HG03280 (cell line): ENCODE data around the gene FILIP1L.
A peak's percentile ranks its signal among the peaks of the same experiment; 100 is the strongest.

ENCODE experiments used
- ATAC-seq: cut with Tn5 transposase; IDR thresholded peaks from one replicate; pipeline ENCODE4 v1.9.1; 2021; ENCODE audit warnings: mild to moderate bottlenecking, moderate library complexity; ENCODE audit not compliant: unreplicated experiment

The FILIP1L gene

GRCh38 chr3:99981138-99981537 lies 133.2 kb downstream of the FILIP1L start:
- no peak for ATAC-seq

GRCh38 chr3:99980606-99981005 lies 133.7 kb downstream of the FILIP1L start:
- no peak for ATAC-seq

GRCh38 chr3:99978221-99978620 lies 136.1 kb downstream of the FILIP1L start:
- no peak for ATAC-seq

GRCh38 chr3:99976584-99976983 lies 137.7 kb downstream of the FILIP1L start:
- ATAC-seq: no peak

- no peak for ATAC-seq
Observed at GRCh38 chr3:99974989-99975388, 139.3 kb downstream of the FILIP1L start.

GRCh38 chr3:99972380-99973104 lies 141.8 kb downstream of the FILIP1L start:
- ATAC-seq: no peak

DNA sequence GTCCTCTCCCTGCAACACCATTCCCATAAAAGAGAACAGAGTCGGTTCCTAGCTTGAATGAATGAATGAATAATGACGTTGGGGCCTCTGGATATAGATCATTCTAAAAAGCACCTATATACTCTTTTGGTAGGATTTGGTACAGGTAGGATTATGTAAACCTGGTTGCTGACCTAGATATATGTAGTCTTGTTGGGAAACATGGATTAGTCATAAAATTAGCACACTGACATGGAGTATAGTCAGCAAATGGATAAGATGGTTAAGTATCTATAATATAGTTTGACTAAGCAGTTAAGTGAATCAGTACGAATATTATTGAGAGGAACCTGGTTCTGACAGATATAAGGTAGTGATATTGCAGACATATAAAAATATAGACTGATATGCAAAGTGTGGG lies 142.5 kb downstream of the FILIP1L start:
- no peak for ATAC-seq

DNA sequence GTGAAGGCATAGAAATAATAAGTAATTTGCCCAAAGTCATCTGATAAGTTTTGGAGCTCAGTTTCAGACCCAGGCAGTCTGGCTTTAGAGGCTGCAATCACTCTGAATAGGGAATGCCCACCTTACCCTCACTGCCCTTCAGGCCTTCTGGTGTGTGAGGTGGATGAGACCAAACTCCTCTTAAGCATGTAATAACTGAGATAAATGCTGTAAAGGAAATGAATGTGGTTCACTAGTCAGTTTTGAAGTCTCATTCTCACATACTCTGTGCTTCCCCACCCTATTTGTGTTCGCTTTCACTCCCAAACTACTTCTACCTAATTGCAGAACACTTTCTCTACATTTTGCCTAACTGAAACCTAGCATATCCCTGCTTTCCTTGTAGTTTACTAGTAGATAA lies 144.1 kb downstream of the FILIP1L start:
- ATAC-seq: peak; percentile 86

GRCh38 chr3:99969136-99969535 lies 145.2 kb downstream of the FILIP1L start:
- no peak for ATAC-seq

DNA sequence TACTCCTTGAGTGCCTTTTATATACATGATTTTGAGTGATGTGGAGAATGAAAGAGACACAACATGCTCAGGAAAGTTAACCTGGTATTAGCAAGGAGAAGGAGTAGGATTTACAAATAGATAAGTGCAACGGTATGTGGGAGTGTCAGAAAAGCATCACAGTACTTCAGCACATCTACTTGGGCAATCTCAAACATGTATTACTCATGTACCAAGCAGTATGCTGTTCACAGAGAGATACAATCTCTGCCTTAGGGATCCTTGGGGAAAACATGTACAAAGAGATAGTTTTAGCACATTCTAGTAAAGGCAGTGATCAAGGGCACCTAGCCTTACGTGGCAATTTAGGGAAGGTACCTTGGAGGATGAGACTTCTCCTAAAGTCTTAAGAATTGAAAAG lies 146.5 kb downstream of the FILIP1L start:
- no peak for ATAC-seq

DNA sequence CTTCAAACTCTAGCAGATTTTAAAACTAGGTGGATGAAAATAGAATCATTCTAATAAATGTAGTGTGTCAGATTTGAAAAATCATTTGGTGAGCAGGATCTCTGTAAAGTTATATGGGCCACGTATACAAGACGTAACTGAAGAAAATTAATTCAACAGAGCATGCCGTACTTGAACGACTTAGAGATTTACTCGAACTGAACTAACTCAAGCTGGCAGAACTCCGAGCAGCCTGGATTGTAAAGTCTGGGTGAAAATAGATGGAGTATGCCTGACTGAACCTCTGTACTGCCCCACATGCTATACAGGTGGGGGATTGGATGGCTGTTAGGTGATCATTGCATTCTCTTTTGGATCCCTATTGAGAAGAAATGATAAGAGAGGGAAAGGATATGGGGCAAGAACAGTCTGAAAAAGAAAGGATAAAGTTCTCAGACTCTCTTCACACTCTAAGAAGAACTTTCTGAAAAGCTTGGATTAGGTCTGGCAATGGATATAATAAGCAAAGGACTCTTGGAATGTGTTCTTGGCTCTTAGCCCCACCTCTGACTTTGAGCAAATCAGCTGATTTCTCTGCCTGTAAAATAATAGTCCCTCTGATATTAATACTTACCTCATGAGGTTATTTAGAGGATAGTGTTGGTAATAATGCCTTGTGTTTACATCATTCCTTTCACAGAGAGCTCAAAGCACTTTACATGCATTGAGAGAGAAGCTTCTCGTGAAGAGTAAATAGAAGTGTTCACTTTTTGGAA lies 147.5 kb downstream of the FILIP1L start:
- ATAC-seq: no peak

DNA sequence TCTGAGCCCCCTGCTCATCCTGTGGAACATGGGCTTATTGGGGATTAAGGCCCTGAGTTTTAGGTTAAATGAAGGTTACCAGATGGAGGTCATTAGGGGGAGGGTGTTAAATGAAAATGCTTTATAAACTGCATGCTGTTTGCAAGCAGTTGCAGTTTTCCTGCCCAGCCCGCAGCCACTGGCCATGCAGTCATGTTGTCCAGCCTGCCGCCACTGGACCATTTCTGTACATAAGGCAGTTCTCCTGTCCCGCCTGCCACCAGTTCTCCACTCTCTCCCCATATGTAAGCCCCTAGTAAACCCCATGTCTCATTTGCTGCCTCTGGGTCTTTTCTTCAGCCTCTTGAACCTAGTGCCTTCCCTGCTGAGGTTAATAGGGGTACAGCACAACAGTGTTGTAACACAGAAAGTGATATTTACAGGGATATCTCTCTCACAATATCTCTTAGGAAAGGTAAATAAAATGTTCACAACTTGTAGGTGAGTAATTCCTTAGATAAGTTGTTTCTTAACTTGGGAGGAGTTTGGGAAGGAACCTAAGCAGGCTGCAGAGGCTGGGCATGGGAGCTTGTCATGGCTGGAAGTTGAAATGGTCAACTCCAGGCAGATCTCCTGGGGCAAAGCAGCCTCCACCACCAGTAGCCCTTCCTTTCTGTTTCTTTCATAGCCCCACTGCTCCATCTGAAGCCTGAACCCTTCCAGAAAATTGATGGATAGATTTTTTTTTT lies 148.5 kb downstream of the FILIP1L start:
- no peak for ATAC-seq

DNA sequence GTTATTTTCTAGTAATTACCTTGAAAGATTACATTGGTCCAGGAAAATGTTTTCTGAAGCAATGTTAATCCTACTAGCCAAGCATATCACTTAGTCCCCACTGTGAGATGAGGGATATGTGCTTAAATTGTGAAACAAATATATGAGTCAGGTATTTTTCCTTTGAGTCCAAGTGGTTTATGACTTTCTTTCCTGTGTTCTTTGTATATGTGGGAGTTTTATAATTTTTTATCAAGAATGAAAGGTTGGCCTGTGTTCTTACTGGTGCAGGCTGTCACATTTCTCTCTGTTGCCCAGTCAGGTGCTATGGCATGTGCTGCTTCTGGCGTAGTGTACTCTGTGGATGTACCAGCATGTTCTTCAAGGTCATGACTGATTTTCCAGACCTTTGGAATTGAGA lies 149.2 kb downstream of the FILIP1L start:
- no peak for ATAC-seq

- no peak for ATAC-seq
Observed at GRCh38 chr3:99962703-99963102, 151.6 kb downstream of the FILIP1L start.

DNA sequence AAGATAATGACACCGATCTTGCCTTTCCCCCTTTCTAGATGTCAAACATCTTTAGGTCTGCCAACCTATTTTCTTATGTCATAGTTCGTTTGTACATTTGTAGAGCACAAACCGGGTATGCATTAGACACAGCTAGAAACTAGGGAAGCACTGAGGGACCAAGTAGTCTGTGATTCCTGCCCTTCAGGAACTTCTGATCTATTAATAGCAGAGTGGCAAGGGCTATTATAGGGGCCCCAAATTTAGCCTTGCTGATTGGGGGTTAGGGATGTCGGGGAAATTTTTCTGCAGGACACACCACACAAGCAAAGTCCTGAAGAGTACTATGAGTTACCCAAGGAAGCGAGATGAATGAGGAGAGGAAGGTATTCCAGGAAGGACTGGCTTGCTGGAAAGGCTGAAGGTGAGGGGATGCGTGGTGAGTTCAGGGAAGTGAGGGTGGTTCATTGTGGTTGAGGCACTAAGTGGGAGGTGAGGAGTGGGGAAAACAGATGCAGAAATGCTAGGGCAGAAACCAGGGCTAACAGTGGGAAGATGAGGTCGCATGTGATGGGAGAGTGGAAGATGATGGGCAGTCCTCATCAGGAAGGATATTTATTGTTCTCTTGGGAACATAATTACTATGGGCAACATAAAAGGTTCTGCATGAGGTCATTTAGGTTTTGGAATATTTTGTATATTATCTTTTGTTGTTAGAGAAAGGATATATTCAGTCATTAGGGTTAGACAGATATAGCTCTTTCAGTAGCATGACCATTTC lies 152.4 kb downstream of the FILIP1L start:
- no peak for ATAC-seq

GRCh38 chr3:99960941-99961340 lies 153.4 kb downstream of the FILIP1L start:
- no peak for ATAC-seq

- no peak for ATAC-seq
Observed at GRCh38 chr3:99960123-99960878, 154.0 kb downstream of the FILIP1L start.

GRCh38 chr3:99958222-99958912 lies 155.9 kb downstream of the FILIP1L start:
- ATAC-seq: no peak

GRCh38 chr3:99957151-99957796 lies 157.0 kb downstream of the FILIP1L start:
- ATAC-seq: no peak
